GM10266 (cell line): ENCODE measurements around the gene SEPTIN8.
A peak's percentile ranks its signal among the peaks of the same experiment; 100 is the strongest.

Experiments used
- DNase-seq: peaks from one replicate; pipeline ENCODE4 v3.0.0; 2012; ENCODE audit errors: extremely low spot score
- TF ChIP-seq, protein P1 (sequence below): IDR thresholded peaks from 2 replicates; pipeline ENCODE4 v1.5.1; 2012; ENCODE audit warnings: mild to moderate bottlenecking, low read depth; ENCODE audit not compliant: control insufficient read depth, insufficient read depth; ENCODE audit errors: missing control alignments

Gene SEPTIN8

DNA sequence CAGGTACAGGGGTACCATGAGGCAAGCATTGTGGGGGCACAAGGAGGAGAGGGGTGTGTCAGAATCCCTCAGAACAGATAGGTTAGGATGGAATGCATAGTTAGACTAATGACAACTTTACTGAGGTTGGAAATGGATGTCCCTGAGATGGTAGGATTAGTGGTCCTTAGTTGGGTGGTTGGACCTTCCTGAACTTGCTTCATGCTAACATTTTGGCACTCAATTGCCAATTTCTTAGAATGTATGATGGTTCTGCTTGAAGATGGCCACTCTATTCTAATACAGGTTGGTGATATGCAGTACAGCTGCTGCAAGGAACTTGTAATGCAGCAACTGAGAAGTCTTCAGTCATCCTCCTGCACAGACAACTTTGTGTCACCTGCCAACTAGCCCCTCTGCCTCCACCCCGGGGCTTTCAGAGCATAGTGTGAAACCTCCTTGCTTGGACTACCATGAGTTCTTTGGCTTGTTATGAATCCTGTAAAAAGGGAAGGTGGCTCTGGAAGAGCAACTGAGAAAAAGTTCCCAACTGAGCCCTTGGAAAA, 24.4 kb downstream of the SEPTIN8 start:
- TF ChIP-seq, protein P1, sequence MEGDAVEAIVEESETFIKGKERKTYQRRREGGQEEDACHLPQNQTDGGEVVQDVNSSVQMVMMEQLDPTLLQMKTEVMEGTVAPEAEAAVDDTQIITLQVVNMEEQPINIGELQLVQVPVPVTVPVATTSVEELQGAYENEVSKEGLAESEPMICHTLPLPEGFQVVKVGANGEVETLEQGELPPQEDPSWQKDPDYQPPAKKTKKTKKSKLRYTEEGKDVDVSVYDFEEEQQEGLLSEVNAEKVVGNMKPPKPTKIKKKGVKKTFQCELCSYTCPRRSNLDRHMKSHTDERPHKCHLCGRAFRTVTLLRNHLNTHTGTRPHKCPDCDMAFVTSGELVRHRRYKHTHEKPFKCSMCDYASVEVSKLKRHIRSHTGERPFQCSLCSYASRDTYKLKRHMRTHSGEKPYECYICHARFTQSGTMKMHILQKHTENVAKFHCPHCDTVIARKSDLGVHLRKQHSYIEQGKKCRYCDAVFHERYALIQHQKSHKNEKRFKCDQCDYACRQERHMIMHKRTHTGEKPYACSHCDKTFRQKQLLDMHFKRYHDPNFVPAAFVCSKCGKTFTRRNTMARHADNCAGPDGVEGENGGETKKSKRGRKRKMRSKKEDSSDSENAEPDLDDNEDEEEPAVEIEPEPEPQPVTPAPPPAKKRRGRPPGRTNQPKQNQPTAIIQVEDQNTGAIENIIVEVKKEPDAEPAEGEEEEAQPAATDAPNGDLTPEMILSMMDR, result no peak
- no peak for DNase-seq

DNA sequence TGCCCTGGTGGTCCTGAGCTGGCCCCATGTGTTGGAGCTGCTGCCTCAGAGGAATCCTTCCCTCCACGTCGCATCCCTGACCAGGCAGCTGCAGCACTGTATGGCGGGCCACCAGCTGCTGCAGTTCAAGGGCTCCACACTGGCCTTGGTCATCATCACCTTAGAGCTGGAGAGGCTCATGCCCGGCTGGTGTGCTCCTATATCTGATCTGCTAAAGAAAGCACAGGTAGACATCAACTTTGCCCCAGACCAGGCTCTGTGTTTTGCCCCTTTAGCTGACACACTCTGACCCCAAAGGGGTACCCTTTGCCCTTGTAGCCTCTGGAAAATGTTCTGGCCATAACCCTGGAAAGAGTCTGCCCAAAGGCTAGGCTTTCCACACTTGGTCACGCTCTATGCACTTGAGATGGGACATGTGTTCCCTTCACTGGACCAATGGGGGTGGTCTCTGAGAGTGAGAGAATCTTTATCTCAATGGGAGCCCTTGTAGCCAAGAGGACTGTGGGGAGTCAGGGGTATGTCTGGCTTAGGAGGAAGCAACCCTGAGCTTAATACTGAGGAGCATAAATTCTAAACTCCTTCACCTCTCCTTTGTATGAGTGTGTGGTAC, 25.0 kb downstream of the SEPTIN8 start:
- no peak for DNase-seq
- TF ChIP-seq, protein P1, result no peak

DNA sequence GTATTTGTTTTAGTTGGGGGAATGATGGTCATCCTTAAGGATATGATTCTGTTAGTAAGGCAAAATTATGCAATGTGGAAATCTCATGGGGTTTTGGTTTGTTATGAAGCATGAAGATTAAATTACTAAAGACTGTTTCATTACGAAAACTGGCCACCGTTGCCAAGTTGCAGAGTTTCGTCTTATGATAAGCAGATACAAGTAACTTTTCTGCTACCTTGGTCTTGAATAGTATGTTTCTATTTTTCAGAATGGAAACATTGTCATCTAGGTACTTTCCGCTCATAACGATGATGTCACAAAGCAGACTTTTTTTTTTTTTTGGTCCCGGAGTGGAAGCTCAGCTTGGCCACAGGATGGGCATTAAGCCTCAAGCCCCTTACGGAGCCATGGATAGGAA, 25.6 kb downstream of the SEPTIN8 start:
- peak; percentile 85 for DNase-seq
- TF ChIP-seq, protein P1, result no peak

DNA sequence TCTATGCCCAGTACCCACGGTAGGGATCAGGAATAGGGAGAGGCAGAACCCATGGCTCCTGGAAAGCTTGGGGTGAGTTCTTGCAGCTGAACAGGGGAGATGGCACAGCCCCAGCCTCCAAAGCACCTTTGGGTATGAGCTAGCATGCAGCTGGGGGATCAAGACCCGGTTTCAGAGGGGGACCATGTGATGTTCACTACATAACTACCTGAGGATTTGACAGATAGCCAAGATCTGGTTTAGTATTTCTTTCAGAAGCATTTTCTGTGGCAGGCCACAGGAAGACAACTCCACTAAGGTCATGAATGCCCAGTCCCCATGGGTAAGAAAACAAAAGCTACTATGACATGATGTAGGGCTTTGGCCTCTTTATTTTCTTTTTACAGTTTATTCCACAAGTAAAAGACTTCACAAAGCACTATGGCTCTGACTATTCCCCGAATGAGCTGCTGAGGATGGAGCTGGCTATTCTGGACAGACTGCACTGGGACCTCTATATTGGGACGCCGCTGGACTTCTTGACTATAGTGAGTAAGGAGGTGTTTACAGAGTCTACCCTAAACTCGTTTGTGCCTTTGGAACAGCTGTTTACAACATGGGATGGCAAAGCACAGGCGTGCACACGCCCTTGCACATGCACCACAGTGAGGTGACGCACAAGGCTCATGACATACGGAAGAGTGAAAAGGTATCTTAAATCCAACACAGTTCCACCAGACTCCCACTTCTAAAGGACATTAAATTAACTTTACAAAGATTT, 26.4 kb downstream of the SEPTIN8 start:
- TF ChIP-seq, protein P1, result no peak
- DNase-seq, result peak; percentile 67

DNA sequence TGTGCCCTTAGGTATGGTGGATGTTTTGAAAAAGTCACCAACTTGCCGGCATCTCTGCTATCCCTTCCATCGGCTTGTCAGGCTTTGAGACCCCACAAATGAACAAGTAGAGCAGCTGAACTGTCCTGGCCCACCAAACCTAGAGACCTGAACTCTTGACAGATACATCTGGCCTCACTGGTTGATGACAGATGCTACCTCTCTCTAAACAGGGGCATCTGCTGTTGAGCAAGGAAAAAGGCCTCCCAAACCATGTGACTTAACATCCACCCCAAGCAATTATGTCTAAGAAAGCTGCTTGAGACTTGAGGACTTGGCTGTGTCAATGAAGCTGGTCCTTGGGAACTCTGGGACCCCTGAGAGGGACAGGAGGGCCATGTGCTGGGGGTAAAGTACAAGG, 27.5 kb downstream of the SEPTIN8 start:
- DNase-seq, result no peak
- TF ChIP-seq, protein P1, result no peak

DNA sequence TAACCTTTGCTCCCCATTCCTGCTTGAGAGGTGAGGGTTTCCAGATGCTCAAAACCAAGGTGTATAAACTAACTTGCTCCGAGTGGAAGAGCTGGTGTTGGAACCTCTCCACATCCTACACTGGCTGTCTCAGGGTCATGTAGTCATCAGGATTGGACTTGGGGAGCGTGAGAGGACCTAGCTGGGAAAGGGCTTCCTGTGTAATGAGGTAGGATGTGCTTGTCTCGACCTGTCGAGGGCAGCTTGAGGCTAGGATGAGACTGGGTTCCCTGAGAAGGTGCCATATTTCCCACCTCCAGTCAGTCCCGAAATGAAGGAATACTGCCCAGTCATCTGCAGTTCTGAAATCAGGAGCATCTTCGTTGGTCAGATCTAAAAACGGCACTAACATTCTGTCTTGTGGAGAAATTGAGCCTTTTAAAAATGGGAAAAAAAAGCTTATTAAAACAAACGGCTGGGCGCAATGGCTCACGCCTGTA, 28.5 kb downstream of the SEPTIN8 start:
- TF ChIP-seq, protein P1, result no peak

DNA sequence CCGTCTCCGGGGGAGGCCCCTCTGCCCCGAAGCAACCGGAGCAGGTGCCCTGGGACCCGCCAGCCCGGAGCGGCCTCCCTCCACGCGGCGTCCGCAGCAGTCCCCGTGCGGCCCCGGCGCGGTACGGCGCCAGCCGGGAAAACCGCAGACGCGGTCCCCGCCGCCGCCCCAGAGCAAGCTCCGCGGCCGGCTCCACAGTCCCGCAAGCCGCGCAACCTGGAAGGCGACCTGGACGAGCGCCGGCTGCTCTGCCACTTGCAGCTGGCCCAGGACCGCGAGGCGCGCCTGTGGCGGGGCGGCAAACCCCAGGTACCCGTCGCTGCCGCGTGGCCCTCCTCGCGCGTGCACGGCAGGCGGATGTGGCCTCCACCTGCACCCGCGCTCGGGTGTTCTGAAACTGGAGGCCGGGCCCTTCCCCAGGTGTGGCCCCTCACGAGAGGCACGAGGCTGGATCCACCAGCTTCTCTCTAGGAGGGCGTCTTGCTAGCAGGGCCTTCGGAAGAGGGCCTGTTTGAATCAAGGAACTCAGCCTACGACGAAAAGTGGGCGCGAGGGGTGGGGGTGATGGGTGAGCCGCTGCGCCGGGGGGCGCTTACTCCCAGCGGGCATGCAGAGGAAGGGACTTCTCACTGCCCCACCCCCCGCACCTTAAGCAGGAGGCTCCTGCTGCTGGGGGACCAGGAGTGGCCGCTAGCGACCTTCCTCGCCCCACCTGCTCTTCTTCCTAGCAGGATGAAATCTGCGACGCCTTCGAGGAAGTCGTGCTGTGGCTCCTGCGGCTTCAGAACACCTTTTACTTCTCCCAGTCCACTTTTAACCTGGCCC, 29.2 kb downstream of the SEPTIN8 start:
- TF ChIP-seq, protein P1, result no peak
- DNase-seq, result no peak

More for the DNA sequence above, 28.5 kb downstream of the SEPTIN8 start:
- DNase-seq, result no peak
